Neural crest cell (in vitro differentiated cells): ENCODE results near the gene CCDC13. TPM values are rescaled to one million over a fixed set of nuclear protein-coding genes. Genes with fewer than 3 reads are reported as not detected.

Experiments
- DNase-seq: peaks from one replicate; pipeline ENCODE4 v3.0.0; 2021; ENCODE audit warnings: low read depth, mixed read lengths, low spot score
- H3K27ac Mint-ChIP-seq: one replicate; pipeline ENCODE4 v1.8.0; 2021; ENCODE audit warnings: mild to moderate bottlenecking, mixed read lengths; ENCODE audit not compliant: unreplicated experiment
- H3K27me3 Mint-ChIP-seq: 2 replicates; pipeline ENCODE4 v1.8.0; 2021; ENCODE audit warnings: low read depth, mild to moderate bottlenecking, mixed read lengths
- H3K36me3 Mint-ChIP-seq: 2 replicates; pipeline ENCODE4 v1.8.0; 2021; ENCODE audit warnings: low read depth, mild to moderate bottlenecking, mixed read lengths
- H3K4me1 Mint-ChIP-seq: 2 replicates; pipeline ENCODE4 v1.8.0; 2021; ENCODE audit warnings: mixed read lengths
- H3K4me3 Mint-ChIP-seq: one replicate; pipeline ENCODE4 v1.8.0; 2021; ENCODE audit warnings: mild to moderate bottlenecking, mixed read lengths
- H3K9me3 Mint-ChIP-seq: 2 replicates; pipeline ENCODE4 v1.8.0; 2021; ENCODE audit warnings: mixed read lengths
- CTCF ChIP-seq: fragments of 200-600 bp; sonication (generic); conservative IDR thresholded peaks from 2 replicates; pipeline ENCODE4 v1.5.0; 2021; ENCODE audit warnings: antibody characterized with exemption, mild to moderate bottlenecking
- total RNA-seq: library from RNA; stranded (reverse); gene quantifications from 2 replicates; pipeline ENCODE4 v1.2.1, GENCODE V29; 2021

Gene CCDC13
- total RNA-seq, 1 donor from 2014 or later = 2.0 TPM

DNA sequence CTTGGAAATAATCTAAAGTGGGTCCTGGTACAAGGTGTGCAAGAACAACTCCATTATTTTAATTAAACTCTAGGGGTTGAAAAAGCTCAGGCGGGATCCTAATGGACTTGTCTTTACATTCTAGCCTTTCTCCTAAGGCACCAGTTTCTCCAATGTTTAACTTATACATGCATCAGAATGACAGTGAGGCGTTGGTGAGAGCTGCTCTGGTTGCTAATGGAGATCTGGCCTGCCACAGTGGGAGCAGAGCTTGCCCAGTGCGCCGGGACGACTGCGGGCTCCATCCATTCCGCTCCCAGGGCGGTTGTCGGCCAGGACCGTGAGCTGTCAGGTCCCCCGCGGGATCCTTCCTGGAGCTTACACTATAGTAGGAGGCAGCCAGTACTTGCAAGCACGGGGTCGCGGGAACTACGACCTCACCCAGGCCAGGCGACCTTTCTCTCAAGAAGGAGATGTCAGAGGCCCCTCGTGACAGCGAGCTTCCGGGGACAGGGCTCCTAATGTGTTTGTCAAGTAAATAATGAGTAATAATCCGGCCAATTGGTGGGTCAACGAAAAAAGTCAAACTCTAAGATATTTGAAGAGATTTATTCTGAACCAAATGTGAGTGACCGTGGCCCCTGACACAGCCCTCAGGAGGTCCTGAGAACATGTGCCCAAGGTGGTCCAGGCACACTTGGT, 32.2 kb upstream of the CCDC13 start:
- Mint-ChIP-seq H3K4me3 (peak overlapping the region; percentile 99), H3K27me3 (peaks cover 20% of the 10 kb centered on the region), H3K4me1 (peaks cover 45% of the 10 kb centered on the region), H3K27ac (no peak overlapping the region), H3K9me3 (no peaks in the 10 kb centered on the region), H3K36me3 (peaks cover 2% of the 10 kb centered on the region)
- TF ChIP-seq CTCF = no peak
- DNase-seq = no peak

DNA sequence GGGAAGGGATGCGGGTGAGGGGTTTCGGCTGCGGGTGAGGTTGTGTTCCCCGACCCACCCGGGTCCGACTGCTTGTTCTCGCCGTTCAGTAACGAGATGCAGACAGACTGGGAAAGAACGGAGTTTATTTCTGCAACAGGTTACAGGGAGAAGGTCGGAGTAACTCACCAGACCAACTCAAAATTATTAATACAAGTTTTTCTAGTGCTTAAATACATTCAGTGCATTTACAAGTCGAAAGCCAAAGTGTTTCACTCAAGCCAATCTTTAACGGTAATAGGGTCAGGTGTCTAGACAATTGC, 31.7 kb upstream of the CCDC13 start:
- Mint-ChIP-seq H3K27ac (no peak overlapping the region), H3K4me3 (peak overlapping the region; percentile 99), H3K36me3 (peaks cover 2% of the 10 kb centered on the region), H3K9me3 (no peaks in the 10 kb centered on the region), H3K27me3 (peaks cover 20% of the 10 kb centered on the region), H3K4me1 (peaks cover 48% of the 10 kb centered on the region)
- DNase-seq = no peak
- TF ChIP-seq CTCF = no peak

GRCh38 chr3:42804106-42804830, 31.2 kb upstream of the CCDC13 start, which contains the start of gene HIGD1A:
Gene HIGD1A (minus strand): TSS chr3:42804490. CDS start chr3:42794253, 10,237 bp downstream.
- Mint-ChIP-seq H3K9me3 (no peaks in the 10 kb centered on the region), H3K4me3 (peak within 1 kb of the TSS; percentile 99), H3K36me3 (peaks cover 5% of the 10 kb centered on the region), H3K4me1 (peaks cover 50% of the 10 kb centered on the region), H3K27ac (peak within 1 kb of the TSS; percentile 99), H3K27me3 (peaks cover 19% of the 10 kb centered on the region)
- no peak for TF ChIP-seq CTCF
- peak; percentile 83 for DNase-seq

DNA sequence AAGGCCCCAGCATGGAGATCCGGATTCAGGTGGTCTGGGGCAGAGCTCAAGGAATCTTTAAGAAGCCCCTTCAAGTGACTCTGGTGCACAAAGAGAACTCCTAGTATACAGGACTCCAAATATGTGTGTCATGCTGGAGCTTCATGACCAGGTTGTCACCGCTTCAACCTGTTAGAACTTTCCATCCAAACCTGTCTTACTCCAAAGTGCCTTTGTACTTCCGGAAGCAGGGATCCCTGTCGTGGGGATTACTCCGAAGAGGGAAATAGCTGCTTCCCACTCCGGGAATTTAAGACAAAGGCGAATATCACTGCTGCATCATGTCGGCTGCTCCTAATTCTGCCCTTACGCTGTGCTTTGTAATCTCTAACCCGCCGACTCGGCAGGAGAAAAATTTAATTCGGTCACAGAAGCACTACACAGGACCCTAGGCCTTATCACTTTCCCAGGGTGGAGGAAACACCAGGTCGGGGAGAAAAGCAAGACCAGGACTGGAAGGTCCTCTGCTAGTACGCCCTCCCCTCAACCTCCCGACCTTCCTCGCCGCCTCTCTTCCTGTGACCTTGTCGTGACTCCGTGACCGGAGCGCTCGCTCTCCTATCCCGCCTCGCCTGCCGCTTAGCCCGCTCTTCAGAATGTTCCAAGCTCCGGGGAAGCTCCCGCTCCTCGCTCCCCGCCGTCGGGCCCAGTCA, 30.5 kb upstream of the CCDC13 start:
- no peak for TF ChIP-seq CTCF
- peak; percentile 16 for DNase-seq
- H3K27ac Mint-ChIP-seq = peak overlapping the region; percentile 99
- no peaks in the 10 kb centered on the region for H3K9me3 Mint-ChIP-seq
- peaks cover 15% of the 10 kb centered on the region for H3K27me3 Mint-ChIP-seq
- peaks cover 5% of the 10 kb centered on the region for H3K36me3 Mint-ChIP-seq
- peaks cover 50% of the 10 kb centered on the region for H3K4me1 Mint-ChIP-seq
- H3K4me3 Mint-ChIP-seq = peak overlapping the region; percentile 99

GRCh38 chr3:42802876-42803413, 29.9 kb upstream of the CCDC13 start:
- peaks cover 50% of the 10 kb centered on the region for H3K4me1 Mint-ChIP-seq
- no peak for TF ChIP-seq CTCF
- no peak for DNase-seq

More at GRCh38 chr3:42802876-42803413, 29.9 kb upstream of the CCDC13 start:
- H3K4me3 Mint-ChIP-seq = peak overlapping the region; percentile 99
- H3K36me3 Mint-ChIP-seq = peaks cover 5% of the 10 kb centered on the region
- H3K27ac Mint-ChIP-seq = peak overlapping the region; percentile 99
- H3K9me3 Mint-ChIP-seq = no peaks in the 10 kb centered on the region
- peaks cover 15% of the 10 kb centered on the region for H3K27me3 Mint-ChIP-seq
